Brain microvascular endothelial cell (primary cell): ENCODE data around the gene PRKN.
"Not testable (repeated sequence)": the region's sequence is repeated elsewhere in the genome, so short reads cannot be mapped to it uniquely, and the experiment has no call there.

Source experiments
- DNase-seq: peaks from one replicate; pipeline ENCODE4 v3.0.0-alpha.2; 2020
- H3K27ac ChIP-seq: fragments of 250-450 bp; sonication (Bioruptor Pico); 2 replicates; pipeline ENCODE4 v1.5.1; 2020; ENCODE audit warnings: mild to moderate bottlenecking, moderate library complexity
- H3K27me3 ChIP-seq: fragments of 250-450 bp; sonication (Bioruptor Pico); replicated peaks from 2 replicates; pipeline ENCODE4 v1.5.1; 2020; ENCODE audit warnings: mild to moderate bottlenecking
- H3K36me3 ChIP-seq: fragments of 250-450 bp; sonication (Bioruptor Pico); replicated peaks from 2 replicates; pipeline ENCODE4 v1.5.1; 2020; ENCODE audit warnings: mild to moderate bottlenecking
- H3K4me3 ChIP-seq: 2 replicates; pipeline ENCODE4 v1.5.1; 2011; ENCODE audit warnings: low read depth, mild to moderate bottlenecking, control low read depth, low read length, moderate library complexity
- CTCF ChIP-seq: IDR thresholded peaks from 2 replicates; pipeline ENCODE4 v1.5.1; 2011; ENCODE audit warnings: low read depth, mild to moderate bottlenecking, moderate library complexity, low read length, control low read depth, inconsistent platforms; ENCODE audit errors: missing control alignments
- in situ Hi-C: cut with HindIII; loops from 2 replicates; pipeline ENCODE4 v1.10.0; 2017; ENCODE audit warnings: low sequenced_read_pairs, low pct_ligation_motif_present

PRKN gene

GRCh38 chr6:161333410-161333809 lies 1394.2 kb downstream of the PRKN start:
- TF ChIP-seq CTCF, result no peak
- in situ Hi-C loops, result no loop called here
- DNase-seq, result no peak
- no peak overlapping the region for H3K27ac ChIP-seq
- H3K36me3 ChIP-seq, result no peaks in the 10 kb centered on the region
- H3K4me3 ChIP-seq, result no peak overlapping the region
- H3K27me3 ChIP-seq, result no peaks in the 10 kb centered on the region

GRCh38 chr6:161331402-161332081 lies 1396.0 kb downstream of the PRKN start:
- DNase-seq, in situ Hi-C loops, H3K27me3 ChIP-seq, H3K4me3 ChIP-seq, H3K27ac ChIP-seq, H3K36me3 ChIP-seq: not testable (repeated sequence)

GRCh38 chr6:161327360-161327953 lies 1400.1 kb downstream of the PRKN start:
- Histone ChIP-seq H3K4me3 (no peak overlapping the region), H3K27me3 (no peaks in the 10 kb centered on the region), H3K27ac (no peak overlapping the region), H3K36me3 (no peaks in the 10 kb centered on the region)
- in situ Hi-C loops, result no loop called here
- no peak for TF ChIP-seq CTCF
- DNase-seq, result no peak

GRCh38 chr6:161319231-161319630 lies 1408.3 kb downstream of the PRKN start:
- Histone ChIP-seq H3K4me3 (no peak overlapping the region), H3K27ac (no peak overlapping the region), H3K36me3 (no peaks in the 10 kb centered on the region), H3K27me3 (no peaks in the 10 kb centered on the region)
- in situ Hi-C loops, result no loop called here
- DNase-seq, result no peak
- TF ChIP-seq CTCF, result no peak

GRCh38 chr6:161318456-161318855 lies 1409.1 kb downstream of the PRKN start:
- no peaks in the 10 kb centered on the region for H3K36me3 ChIP-seq
- H3K4me3 ChIP-seq, result no peak overlapping the region
- H3K27ac ChIP-seq, result no peak overlapping the region
- in situ Hi-C loops, result no loop called here
- no peak for TF ChIP-seq CTCF
- H3K27me3 ChIP-seq, result no peaks in the 10 kb centered on the region
- no peak for DNase-seq

- no peak for DNase-seq
Observed at GRCh38 chr6:161316531-161316930, 1411.0 kb downstream of the PRKN start.

GRCh38 chr6:161315246-161315917 lies 1412.2 kb downstream of the PRKN start:
- in situ Hi-C loops, H3K27ac ChIP-seq, H3K36me3 ChIP-seq, DNase-seq, H3K4me3 ChIP-seq, H3K27me3 ChIP-seq: not testable (repeated sequence)

More at GRCh38 chr6:161316531-161316930, 1411.0 kb downstream of the PRKN start:
- H3K36me3 ChIP-seq, result no peaks in the 10 kb centered on the region
- H3K4me3 ChIP-seq, result no peak overlapping the region
- TF ChIP-seq CTCF, result no peak
- H3K27ac ChIP-seq, result no peak overlapping the region
- H3K27me3 ChIP-seq, result no peaks in the 10 kb centered on the region
- in situ Hi-C loops, result no loop called here

- in situ Hi-C loops, DNase-seq, H3K27ac ChIP-seq: not testable (repeated sequence)
Observed at GRCh38 chr6:161314541-161315245, 1412.9 kb downstream of the PRKN start.

More at GRCh38 chr6:161314541-161315245, 1412.9 kb downstream of the PRKN start:
- not testable (repeated sequence) for H3K36me3 ChIP-seq, H3K4me3 ChIP-seq, H3K27me3 ChIP-seq
